OCI-LY3 (cell line): ENCODE data around the gene MPPED1.
A peak's percentile ranks its signal among the peaks of the same experiment; 100 is the strongest.

Experiments used
- H2AFZ ChIP-seq: fragments of 200-600, 300-600 bp; shearing (Covaris generic); 2 replicates; pipeline ENCODE4 v1.6.0; 2014; ENCODE audit warnings: antibody characterized with exemption, low read depth, low read length
- H3K27ac ChIP-seq: fragments of 200-600, 300-600 bp; sonication (generic); 2 replicates; pipeline ENCODE4 v1.5.1; 2014; ENCODE audit warnings: mild to moderate bottlenecking, low read length, moderate library complexity, mixed read lengths
- H3K27me3 ChIP-seq: fragments of 200-600, 300-600 bp; sonication (generic); 2 replicates; pipeline ENCODE4 v1.6.1; 2014; ENCODE audit warnings: low read depth, low read length, mixed read lengths
- H3K36me3 ChIP-seq: fragments of 200-600, 300-600 bp; sonication (generic); replicated peaks from 2 replicates; pipeline ENCODE3; 2014; ENCODE audit warnings: low read depth, low read length, mixed read lengths
- H3K4me1 ChIP-seq: fragments of 300-600, 200-600 bp; sonication (generic); 2 replicates; pipeline ENCODE4 v1.6.1; 2014; ENCODE audit warnings: low read length, mixed read lengths
- H3K4me2 ChIP-seq: fragments of 200-600, 300-600 bp; sonication (generic); 2 replicates; pipeline ENCODE4 v1.6.1; 2014; ENCODE audit warnings: low read length, mixed read lengths
- H3K4me3 ChIP-seq: fragments of 300-600, 200-600 bp; sonication (generic); 2 replicates; pipeline ENCODE4 v1.5.1; 2014; ENCODE audit warnings: antibody characterized with exemption, mild to moderate bottlenecking, low read length, moderate library complexity
- H3K79me2 ChIP-seq: fragments of 300-600, 200-600 bp; shearing (Covaris generic); 2 replicates; pipeline ENCODE4 v1.6.1; 2014; ENCODE audit warnings: mild to moderate bottlenecking, low read length, mixed read lengths
- H3K9ac ChIP-seq: fragments of 300-600, 200-600 bp; shearing (Covaris generic); 2 replicates; pipeline ENCODE4 v1.6.0; 2014; ENCODE audit warnings: mild to moderate bottlenecking, low read length, moderate library complexity
- H3K9me3 ChIP-seq: fragments of 200-600, 300-600 bp; shearing (Covaris generic); 2 replicates; pipeline ENCODE4 v1.6.1; 2014; ENCODE audit warnings: low read length, mixed read lengths; ENCODE audit not compliant: insufficient read depth
- H4K20me1 ChIP-seq: fragments of 200-600, 300-600 bp; sonication (generic); 2 replicates; pipeline ENCODE4 v1.6.1; 2016; ENCODE audit warnings: low read length, mixed read lengths; ENCODE audit not compliant: insufficient read depth
- CTCF ChIP-seq: fragments of 200-600, 300-600 bp; sonication (generic); IDR thresholded peaks from 2 replicates; pipeline ENCODE4 v1.5.1; 2014; ENCODE audit warnings: antibody characterized with exemption, low read length, low read depth
- EZH2phosphoT487 ChIP-seq: fragments of 200-600 bp; shearing (Covaris generic); IDR thresholded peaks from 2 replicates; pipeline ENCODE4 v1.6.1; 2018; ENCODE audit warnings: antibody characterized with exemption, mixed run types, low read depth

Gene MPPED1

GRCh38 chr22:43543522-43544288, 131.9 kb downstream of the MPPED1 start:
- no peaks in the 10 kb centered on the region for H4K20me1 ChIP-seq

DNA sequence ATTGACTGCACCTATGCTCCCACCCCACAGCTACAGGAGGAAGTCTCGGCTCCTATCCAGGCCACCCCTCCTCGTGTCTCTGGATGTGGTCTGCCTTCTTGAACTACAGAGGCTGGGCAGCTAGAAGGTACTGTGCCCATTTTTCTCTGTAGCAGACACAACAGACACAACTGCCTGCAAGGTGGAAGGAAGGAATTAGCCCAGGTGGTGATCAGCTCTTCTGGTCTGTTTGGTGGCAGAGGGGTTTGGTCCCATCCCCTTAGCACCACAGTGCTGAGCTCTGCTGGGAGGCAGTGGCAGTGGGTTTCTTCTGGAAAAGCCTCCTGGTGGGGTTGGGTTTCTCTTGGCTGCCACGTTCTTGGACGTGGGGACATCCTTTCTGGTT, 132.5 kb downstream of the MPPED1 start:
- no peak overlapping the region for H3K9ac ChIP-seq
- no peak overlapping the region for H2AFZ ChIP-seq
- no peaks in the 10 kb centered on the region for H3K79me2 ChIP-seq
- H4K20me1 ChIP-seq: no peaks in the 10 kb centered on the region
- H3K36me3 ChIP-seq: no peaks in the 10 kb centered on the region
- H3K9me3 ChIP-seq: no peaks in the 10 kb centered on the region
- TF ChIP-seq EZH2phosphoT487: no peak
- no peak for TF ChIP-seq CTCF
- H3K4me1 ChIP-seq: no peaks in the 10 kb centered on the region
- no peak overlapping the region for H3K4me3 ChIP-seq
- no peak overlapping the region for H3K4me2 ChIP-seq
- peaks cover 18% of the 10 kb centered on the region for H3K27me3 ChIP-seq
- H3K27ac ChIP-seq: no peak overlapping the region

More at GRCh38 chr22:43543522-43544288, 131.9 kb downstream of the MPPED1 start:
- H3K9ac ChIP-seq: no peak overlapping the region
- H2AFZ ChIP-seq: no peak overlapping the region
- no peak for TF ChIP-seq CTCF
- TF ChIP-seq EZH2phosphoT487: no peak
- no peak overlapping the region for H3K4me3 ChIP-seq
- H3K4me1 ChIP-seq: no peaks in the 10 kb centered on the region
- H3K27me3 ChIP-seq: peaks cover 21% of the 10 kb centered on the region
- H3K4me2 ChIP-seq: no peak overlapping the region
- H3K27ac ChIP-seq: no peak overlapping the region
- H3K9me3 ChIP-seq: no peaks in the 10 kb centered on the region
- H3K79me2 ChIP-seq: no peaks in the 10 kb centered on the region
- H3K36me3 ChIP-seq: no peaks in the 10 kb centered on the region

- H3K79me2 ChIP-seq: no peaks in the 10 kb centered on the region
- peaks cover 24% of the 10 kb centered on the region for H3K27me3 ChIP-seq
- no peak for TF ChIP-seq CTCF
- TF ChIP-seq EZH2phosphoT487: no peak
- no peak overlapping the region for H3K9ac ChIP-seq
- no peak overlapping the region for H3K4me2 ChIP-seq
- H3K27ac ChIP-seq: no peak overlapping the region
- H2AFZ ChIP-seq: no peak overlapping the region
- H3K36me3 ChIP-seq: no peaks in the 10 kb centered on the region
- H3K9me3 ChIP-seq: no peaks in the 10 kb centered on the region
- no peaks in the 10 kb centered on the region for H4K20me1 ChIP-seq
- H3K4me3 ChIP-seq: no peak overlapping the region
- peaks cover 8% of the 10 kb centered on the region for H3K4me1 ChIP-seq
Measured at GRCh38 chr22:43546186-43546585, 134.4 kb downstream of the MPPED1 start.

DNA sequence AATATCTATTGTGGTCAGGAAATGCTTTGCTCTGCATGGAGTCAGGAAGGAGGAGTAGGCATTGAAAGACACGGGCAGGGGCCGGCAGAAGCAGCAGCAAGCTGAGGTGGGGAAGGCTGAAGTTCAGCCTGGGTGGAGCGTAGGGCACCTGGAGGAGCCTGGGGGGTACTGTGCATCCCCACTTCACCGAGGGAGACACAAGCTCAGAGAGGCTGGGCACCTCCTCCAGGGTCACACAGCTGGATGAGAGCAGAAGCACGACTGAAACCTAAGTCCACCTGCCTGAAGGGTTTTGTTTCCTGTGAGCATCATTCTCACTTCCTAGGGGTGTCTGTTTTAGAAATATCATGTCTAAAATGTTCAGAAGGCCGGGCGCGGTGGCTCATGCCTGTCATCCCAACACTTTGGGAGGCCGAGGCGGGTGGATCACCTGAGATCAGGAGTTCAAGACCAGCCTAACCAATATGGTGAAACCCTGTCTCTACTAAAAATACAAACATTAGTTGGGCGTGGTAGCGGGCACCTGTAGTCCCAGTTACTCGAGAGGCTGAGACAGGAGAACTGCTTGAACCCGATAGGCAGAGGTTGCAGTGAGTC, 138.3 kb downstream of the MPPED1 start:
- no peak overlapping the region for H3K4me3 ChIP-seq
- H3K4me2 ChIP-seq: peak overlapping the region; percentile 32; the same call in 1 of the 2 replicates
- H3K9me3 ChIP-seq: no peaks in the 10 kb centered on the region
- TF ChIP-seq CTCF (no peak), EZH2phosphoT487 (no peak)
- no peaks in the 10 kb centered on the region for H3K36me3 ChIP-seq
- H3K9ac ChIP-seq: no peak overlapping the region
- no peaks in the 10 kb centered on the region for H4K20me1 ChIP-seq
- peaks cover 12% of the 10 kb centered on the region for H3K27me3 ChIP-seq
- no peak overlapping the region for H3K27ac ChIP-seq
- H3K79me2 ChIP-seq: no peaks in the 10 kb centered on the region
- H3K4me1 ChIP-seq: peaks cover 8% of the 10 kb centered on the region
- no peak overlapping the region for H2AFZ ChIP-seq
